Measurements from ENCODE around the gene CMC1. TPM values are rescaled to one million over a fixed set of nuclear protein-coding genes. Genes with fewer than 3 reads are reported as not detected.
A peak's percentile ranks its signal among the peaks of the same experiment; 100 is the strongest.

CMC1 gene
- total and polyA plus RNA-seq, 9 of the 15 experiments (the other 6 are each of a cell fraction or from before 2014, with no cell fraction given): 15.9 to 74.6 (median 48.9) TPM

GRCh38 chr3:28348629-28349468 lies 107.4 kb downstream of the CMC1 start, which contains the start of the genes AZI2 and ZCWPW2 (continued):
- TF ChIP-seq ARID3B (CRISPR knock-in tag; IDR thresholded peaks at IDR 0.05; ENCODE audit: borderline replicate concordance) (no peak), TBP (optimal IDR thresholded peaks at IDR 0.05; ENCODE audit: low read depth, low read length) (peak; percentile 62), GMEB1 (CRISPR knock-in tag; IDR thresholded peaks at IDR 0.05) (peak; percentile 74), ATF1 (CRISPR knock-in tag; IDR thresholded peaks at IDR 0.05) (no peak), ATF1 (tag; IDR thresholded peaks at IDR 0.05) (peak; percentile 82), KDM4B (IDR thresholded peaks at IDR 0.05; ENCODE audit: borderline replicate concordance in 2 of 2, low read depth in 1 of 2) (peak in 1 of 2 experiments; percentile 89; a peak in 2 of 4 replicates), NCOA2 (IDR thresholded peaks at IDR 0.05; ENCODE audit: partially characterized antibody in 2 of 2) (no peak), E4F1 (CRISPR knock-in tag; IDR thresholded peaks at IDR 0.05; ENCODE audit: borderline replicate concordance) (no peak), CC2D1A (IDR thresholded peaks at IDR 0.05) (no peak), TBL1XR1 (IDR thresholded peaks at IDR 0.05; ENCODE audit: low read length in 2 of 2) (peak in 1 of 2 experiments; percentile 25; a peak in 1 of 4 replicates), MIER1 (IDR thresholded peaks at IDR 0.05; ENCODE audit: low read depth) (no peak; the same call in 1 of the 2 replicates), CBFA2T2 (conservative IDR thresholded peaks at IDR 0.05) (no peak), RERE (CRISPR knock-in tag; IDR thresholded peaks at IDR 0.05; ENCODE audit: borderline replicate concordance) (peak; percentile 86)
